ENCODE data around the gene DUSP2.

Gene DUSP2

GRCh38 chr2:96131152-96131812 is 14.0 kb downstream of the DUSP2 start:
- no peak for DNase-seq

GRCh38 chr2:96130483-96130882 is 14.8 kb downstream of the DUSP2 start:
- no peak for DNase-seq

- DNase-seq: no peak
These were observed 15.6 kb downstream of the DUSP2 start for GRCh38 chr2:96129528-96130120.

- DNase-seq: no peak
These were observed 16.8 kb downstream of the DUSP2 start for GRCh38 chr2:96128456-96128855.

- no peak for DNase-seq
These were observed 20.6 kb downstream of the DUSP2 start for GRCh38 chr2:96124406-96125265.

GRCh38 chr2:96123936-96124335 is 21.3 kb downstream of the DUSP2 start:
- DNase-seq: no peak

GRCh38 chr2:96123290-96123689 is 21.9 kb downstream of the DUSP2 start:
- DNase-seq: no peak

- DNase-seq: no peak
These were observed 22.8 kb downstream of the DUSP2 start for GRCh38 chr2:96122391-96122790.

- no peak for DNase-seq
These were observed 23.8 kb downstream of the DUSP2 start for GRCh38 chr2:96121414-96121813.

GRCh38 chr2:96120991-96121390 is 24.2 kb downstream of the DUSP2 start:
- DNase-seq: no peak

- DNase-seq: no peak
These were observed 25.0 kb downstream of the DUSP2 start for GRCh38 chr2:96120091-96120720.

- no peak for DNase-seq
These were observed 25.9 kb downstream of the DUSP2 start for GRCh38 chr2:96119389-96119751.

- no peak for DNase-seq
These were observed 26.4 kb downstream of the DUSP2 start for GRCh38 chr2:96118698-96119388.

GRCh38 chr2:96117701-96118588 is 27.3 kb downstream of the DUSP2 start:
- no peak for DNase-seq

GRCh38 chr2:96116879-96117533 is 28.2 kb downstream of the DUSP2 start:
- peak; percentile 42 to 48 for DNase-seq

- DNase-seq: peak; percentile 83 to 85
These were observed 28.8 kb downstream of the DUSP2 start, which contains the start of gene ADRA2B for GRCh38 chr2:96116424-96116878. TSS of gene ADRA2B (minus strand) at chr2:96116571. CDS start at chr2:96116149, 422 bp downstream.

GRCh38 chr2:96115631-96116423 is 29.4 kb downstream of the DUSP2 start:
- DNase-seq: no peak

GRCh38 chr2:96114903-96115581 is 30.2 kb downstream of the DUSP2 start:
- no peak for DNase-seq

GRCh38 chr2:96114546-96114902 is 30.7 kb downstream of the DUSP2 start:
- no peak for DNase-seq

- DNase-seq: no peak
These were observed 31.3 kb downstream of the DUSP2 start for GRCh38 chr2:96113951-96114350.
